Measurements from ENCODE around the gene DEDD2. TPM values are rescaled to one million over a fixed set of nuclear protein-coding genes. Genes with fewer than 3 reads are reported as not detected.

DEDD2 gene
- total RNA-seq, 1 donor from 2014 or later = 15.0 TPM

DNA sequence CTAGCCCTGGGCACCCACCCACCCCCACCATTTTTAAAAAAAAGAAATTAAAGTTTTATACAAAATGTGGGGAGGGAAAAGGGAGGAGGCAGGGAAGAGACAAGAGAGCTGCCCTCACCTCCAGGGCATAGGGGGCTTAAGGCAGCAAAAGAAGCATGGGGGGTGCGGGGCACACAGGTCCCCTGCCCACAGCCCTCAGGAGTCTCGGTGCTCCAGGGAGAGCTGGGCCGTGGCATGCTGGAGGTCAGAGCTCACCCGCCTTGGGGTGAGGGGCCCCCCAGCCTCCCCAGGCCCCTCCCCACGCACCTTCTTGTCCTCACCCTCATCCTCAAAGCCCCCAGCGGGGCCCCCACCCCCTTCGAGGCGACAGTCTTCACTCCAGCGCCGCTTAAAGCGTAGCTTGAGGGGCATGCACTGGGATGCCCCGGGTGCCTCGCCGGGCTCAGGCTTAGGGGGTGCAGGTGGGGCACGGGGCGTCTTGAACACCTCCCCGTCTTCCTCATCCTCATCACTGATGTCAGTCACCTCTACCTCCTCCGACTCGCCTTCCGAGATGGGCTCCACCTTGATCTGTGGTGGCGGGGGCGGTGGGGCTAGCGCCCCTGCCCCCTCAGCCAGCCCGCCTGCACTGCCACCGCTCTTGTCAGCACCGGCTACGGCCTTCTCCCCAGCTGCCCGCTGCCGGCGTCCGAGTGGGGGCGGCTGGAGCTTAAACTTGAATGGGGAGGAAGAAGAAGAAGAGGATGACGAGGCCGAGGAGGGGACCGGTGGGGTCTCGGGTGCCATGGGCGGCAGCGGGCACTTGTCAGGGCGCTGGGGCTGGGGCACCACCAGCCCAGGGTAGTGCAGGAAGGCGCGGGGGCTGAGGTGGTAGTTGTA lies 31.0 kb upstream of the DEDD2 start:
- DNase-seq (ENCODE audit: low read depth in 2 of 2) = no peak

DNA sequence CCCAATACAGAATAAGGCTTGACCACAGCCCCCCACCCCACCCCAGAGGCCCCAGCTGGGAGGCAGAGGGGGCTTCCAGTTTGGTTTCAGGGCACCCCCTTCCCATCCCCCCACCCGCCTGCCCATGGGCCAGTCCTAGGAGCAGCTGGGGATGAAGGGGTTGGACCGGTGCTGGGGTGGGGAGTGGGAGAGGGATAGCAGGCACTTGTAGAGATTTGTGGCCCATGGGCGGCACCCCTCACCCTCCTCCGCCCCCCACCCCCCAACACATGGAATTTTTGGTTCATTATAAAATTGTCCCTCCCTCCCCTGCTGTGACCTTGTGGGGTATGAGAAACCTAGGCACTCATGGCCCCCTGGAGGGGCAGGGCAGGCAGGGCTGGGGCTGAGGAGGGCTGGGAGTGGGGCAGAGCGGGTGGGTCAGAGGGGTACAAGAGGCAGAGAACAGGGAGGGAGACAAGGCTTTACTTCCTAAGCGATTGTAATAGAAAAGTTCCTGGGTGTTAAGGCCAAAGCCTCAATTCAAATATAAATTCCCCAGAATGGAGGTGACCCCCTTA lies 30.2 kb upstream of the DEDD2 start:
- no peak for DNase-seq (ENCODE audit: low read depth in 2 of 2)

DNA sequence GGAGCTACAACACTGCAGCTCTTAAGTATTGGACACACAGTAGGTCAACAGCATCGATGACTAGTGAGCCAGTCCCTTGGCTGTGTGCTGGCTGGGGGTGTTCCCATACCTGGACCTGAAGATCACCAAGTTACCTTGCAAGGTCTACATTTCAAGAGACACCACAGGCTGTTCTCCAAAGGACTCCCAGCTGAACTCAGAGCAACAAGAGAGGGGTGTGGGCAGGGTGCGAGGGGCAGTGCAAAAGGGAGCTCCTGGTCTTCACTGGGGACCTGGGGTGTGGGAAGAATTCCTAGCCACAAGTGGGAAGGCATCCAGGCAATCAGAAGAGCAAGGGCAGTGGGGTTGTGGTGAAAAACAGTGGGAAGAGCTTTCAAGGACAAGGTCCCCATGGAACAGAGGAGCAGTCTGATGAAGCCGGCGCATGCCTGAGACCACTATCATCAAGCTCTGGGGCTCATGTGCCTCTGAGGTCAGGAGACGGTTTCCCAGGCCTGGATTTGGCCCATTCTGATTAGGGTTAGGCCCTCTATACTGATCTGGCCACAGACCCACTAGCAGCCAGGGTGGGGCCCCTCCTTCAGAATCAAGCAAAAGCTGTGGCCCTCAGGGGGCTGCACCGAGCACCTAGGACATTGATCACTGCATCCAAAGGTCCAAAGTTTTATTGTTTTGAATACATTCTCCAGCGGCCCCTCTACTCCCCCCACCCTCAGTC lies 29.6 kb upstream of the DEDD2 start:
- no peak for DNase-seq (ENCODE audit: low read depth in 2 of 2)

DNA sequence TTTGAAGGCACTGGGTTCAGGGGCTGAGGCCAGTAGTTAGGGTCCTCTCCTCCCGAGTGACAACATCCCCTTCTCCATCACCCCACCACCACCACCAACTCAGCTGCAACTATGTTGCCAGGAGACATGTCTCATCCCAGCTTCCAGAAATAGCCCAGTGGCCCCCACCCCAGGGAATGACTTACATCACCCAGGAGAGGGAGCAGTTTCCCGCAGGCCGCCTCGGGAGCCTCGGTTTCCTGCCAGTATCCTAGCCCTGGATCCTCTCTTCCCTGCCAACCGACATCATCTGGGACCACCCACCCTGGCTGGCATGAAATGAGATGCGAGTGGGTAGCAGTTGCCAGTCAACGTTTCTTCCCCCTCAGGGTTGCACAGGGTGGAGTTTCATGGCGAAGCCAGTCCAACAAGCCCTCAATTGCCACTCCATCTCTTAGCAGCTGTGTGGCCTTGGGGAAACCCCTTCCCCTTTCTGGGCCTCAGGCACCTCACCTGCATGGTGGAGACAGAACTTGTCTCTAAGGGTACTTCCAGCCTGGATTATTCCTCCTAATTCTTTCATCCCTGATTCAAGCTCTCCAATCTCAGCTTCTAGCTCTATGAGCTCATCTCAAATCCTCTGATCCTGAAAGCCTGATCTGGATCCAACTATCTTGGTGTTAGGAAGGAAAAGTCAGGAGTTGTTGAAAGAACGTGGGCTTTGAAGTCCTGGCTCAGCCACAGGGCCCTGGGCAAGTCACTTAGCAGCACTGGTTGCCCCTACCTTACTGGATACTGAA lies 28.9 kb upstream of the DEDD2 start:
- peak in 1 of 2 donors; percentile 87 for DNase-seq (ENCODE audit: low read depth in 2 of 2)

DNA sequence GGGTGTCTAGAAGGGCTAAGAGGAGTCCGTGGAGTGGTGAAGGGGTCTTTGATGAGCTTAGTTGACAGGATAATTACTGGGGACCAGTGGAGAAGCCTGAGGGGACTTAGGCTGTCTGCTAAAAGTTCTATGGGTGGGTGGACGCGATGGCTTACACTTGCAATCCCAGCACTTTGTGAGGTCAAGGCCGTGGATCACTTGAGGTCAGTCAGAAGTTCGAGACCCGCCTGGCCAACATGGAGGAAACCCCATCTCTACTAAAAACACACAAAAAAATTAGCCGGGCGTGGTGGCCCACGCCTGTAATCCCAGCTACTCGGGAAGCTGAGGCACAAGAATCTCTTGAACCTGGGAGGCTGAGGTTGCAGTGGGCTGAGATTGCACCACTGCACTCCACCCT lies 27.8 kb upstream of the DEDD2 start:
- no peak for DNase-seq (ENCODE audit: low read depth in 2 of 2)

DNA sequence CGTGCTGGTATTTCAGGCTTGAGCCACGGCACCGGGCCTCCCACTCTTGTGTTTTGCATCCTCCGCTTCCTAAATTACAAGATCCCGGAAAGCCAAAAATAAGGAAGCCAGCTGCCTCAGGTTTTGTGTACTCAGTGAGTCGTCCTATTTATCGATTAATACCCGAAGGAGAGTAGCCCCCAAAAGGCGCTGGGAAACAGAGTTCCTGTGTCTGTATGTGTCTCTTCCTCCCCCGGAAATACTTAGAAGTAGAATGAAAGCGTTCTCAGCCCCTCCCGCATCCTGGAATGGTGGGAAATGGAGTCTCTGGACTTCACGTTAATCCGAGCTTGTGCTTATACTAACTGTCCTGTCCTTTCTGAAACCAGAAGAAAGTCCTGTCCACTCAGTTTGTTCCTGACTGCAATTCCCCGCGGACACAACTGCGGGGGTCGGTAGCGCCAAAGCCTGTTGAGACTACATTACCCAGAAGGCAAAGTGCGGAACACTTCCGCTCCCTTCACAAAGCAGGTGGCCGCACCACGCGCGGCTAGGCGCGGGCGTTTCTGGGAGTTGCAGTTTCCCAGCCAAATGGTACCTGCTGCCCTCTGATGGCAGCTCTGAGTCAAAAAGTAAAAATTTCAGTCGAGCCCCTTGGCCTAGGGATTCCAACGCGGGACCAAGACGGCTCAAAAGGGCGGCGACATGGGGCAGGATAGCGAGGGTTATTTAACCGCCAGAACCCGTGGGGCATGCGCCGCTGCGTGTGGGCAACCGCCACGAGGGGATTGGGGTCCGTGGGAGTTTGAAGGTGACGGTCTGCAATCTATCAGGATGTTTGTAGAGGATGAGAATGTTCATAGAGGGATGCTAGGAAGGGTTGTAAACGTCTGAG lies 27.1 kb upstream of the DEDD2 start:
- DNase-seq (ENCODE audit: low read depth in 2 of 2) = peak; percentile 87 to 94

DNA sequence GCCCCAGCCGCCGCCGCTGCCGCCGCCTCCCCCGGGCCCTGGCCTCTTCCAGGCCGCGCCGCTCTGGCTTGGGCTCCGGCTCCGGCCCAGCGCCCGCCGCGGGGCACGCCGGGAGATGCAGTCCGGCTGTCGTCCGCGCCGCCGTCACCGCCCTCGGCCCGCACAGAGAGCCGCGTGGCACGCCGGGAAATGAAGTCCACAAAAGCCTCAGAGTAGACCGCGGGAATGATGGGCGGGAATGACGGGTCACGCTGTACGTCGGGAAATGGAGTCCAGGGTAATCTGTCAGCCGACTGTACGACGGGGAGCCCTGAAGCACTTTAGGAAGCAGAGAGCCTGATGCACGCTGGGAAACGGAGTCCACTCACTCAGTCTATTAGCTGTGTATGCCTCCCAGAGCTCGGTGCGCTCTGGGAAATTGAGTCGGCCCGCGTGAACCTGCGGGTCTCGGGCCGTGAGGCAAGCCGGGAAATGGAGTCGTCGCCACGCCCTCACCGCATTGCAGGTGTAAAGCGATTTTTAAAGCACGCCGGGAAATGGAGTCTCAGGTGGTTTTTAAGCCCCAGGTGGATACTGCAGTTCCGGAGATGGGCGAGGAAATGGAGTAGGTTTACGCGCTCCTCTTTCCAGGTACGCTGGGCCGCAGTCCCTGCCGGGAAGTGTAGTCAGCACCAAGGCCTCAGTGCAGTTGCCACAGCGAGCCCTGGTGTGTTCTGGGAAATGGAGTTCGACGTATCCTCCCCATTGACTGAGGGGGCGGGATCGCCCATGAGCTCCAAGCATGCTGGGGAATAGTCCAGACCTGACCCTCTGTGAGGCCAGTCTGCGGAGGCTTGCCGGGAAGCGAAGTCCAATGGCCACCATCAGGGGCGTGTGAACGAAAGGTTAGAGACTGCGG lies 25.3 kb upstream of the DEDD2 start, which contains the start of gene GSK3A:
Gene GSK3A, minus strand, starts transcription at position 91 of the 898 bp plus-strand sequence. CDS start 137 bp downstream, outside the sequence.
- peak; percentile 99 for DNase-seq (ENCODE audit: low read depth in 2 of 2)

DNA sequence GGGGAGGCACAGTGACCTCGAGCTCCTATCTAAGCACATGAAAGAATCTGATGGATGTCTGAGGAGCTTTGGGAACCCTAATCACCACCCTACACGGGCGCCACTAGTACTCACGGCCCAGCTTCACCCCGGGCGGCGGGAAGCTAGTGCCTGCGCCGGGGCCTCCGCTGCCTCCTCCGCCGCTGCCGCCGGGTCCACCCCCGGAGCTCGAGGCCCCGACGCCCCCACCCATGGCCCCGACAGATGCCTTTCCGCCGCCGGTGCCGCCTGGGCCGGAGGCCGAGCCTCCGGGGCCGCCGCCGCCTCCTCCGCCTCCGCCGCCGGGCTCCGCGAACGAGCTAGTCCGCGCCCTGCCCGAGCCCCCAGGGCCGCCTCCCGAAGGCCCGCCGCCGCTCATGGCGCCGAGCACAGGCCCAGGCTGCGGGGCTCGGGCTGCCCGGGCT lies 24.6 kb upstream of the DEDD2 start:
- DNase-seq (ENCODE audit: low read depth in 2 of 2) = no peak

DNA sequence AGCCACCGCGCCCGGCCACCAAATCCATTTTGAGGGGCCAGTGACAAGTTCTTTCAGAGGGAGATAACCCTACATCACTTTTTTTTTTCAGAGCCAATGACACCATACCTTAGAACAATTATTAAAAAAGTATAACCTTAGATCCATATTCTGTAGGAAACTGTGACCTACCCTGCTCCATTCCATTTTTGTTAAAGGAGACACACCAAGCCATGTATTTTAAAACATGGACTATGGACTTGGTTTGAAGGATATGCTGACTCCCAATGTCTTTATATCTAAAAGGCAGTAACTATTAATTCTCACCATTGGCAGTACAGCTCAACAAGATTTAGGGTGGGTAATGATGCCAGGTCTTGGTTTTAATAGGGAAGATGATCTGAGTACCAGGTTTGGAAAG lies 23.8 kb upstream of the DEDD2 start:
- DNase-seq (ENCODE audit: low read depth in 2 of 2) = no peak

DNA sequence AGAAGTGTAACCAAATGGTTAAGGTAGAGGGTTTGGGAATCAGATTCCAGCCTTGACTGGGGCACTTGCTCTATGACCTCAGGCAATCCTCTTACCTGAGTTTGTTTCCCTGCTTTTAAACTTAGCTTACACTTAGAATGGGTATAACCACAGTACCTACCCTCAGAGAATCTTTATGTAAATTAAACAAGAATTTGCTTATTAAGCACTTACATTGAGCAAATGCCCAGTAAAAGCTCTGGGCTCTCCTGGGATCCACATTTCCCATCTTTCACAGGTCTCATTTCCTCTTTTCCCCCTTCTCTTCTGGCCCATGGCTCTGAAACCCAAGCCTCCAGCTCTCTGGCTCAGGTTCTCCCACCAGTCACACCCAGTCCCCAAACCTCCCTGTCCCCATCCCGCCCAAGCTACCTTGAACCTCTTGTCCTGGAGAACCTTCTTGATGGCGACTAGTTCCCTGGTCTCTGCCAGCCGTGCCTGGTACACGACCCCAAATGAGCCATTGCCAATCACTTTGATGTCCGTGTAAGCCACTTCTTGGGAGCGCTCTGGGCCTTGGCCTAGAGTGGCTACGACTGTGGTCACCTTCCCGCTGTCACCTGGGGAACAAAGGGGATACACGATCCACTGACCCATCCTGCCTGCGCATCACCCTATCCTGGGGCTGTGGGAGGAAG lies 22.2 kb upstream of the DEDD2 start:
- no peak for DNase-seq (ENCODE audit: low read depth in 2 of 2)

DNA sequence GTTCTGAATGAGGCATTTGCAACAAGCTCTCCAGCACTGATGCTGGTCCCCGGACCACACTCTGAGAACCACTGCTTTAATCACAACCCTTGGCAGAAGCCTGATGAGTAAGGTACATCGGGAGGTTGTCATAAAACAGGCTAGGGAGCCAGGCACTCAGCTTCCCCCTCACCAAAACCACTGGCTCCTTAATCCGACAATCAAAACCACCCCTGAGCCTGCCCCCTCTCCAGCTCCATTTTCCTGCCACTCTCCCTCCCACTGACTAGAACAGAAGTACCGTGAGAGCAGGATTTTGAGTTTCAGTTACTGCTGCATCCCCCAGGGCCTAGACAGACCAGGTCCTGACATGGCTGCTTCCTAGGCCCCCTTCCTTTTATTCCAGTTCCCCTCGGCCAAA lies 17.7 kb upstream of the DEDD2 start:
- DNase-seq (ENCODE audit: low read depth in 2 of 2) = no peak

DNA sequence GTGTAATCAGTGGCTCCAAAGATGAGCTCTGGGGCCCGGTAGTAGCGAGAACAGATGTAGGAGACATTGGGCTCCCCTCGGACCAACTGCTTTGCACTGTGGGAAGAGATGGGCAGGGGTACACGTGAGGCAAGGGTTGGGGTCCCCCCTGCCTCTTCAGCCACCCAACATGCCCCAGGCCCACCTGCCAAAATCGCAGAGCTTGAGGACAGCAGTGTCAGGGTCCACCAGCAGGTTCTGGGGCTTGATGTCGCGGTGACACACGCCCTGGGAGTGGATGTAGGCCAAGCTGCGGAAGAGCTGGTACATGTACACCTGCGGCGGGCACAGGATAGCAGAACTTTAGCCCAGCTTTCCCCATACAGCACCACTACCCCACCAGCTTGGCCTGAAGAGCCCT lies 16.9 kb upstream of the DEDD2 start:
- no peak for DNase-seq (ENCODE audit: low read depth in 2 of 2)

DNA sequence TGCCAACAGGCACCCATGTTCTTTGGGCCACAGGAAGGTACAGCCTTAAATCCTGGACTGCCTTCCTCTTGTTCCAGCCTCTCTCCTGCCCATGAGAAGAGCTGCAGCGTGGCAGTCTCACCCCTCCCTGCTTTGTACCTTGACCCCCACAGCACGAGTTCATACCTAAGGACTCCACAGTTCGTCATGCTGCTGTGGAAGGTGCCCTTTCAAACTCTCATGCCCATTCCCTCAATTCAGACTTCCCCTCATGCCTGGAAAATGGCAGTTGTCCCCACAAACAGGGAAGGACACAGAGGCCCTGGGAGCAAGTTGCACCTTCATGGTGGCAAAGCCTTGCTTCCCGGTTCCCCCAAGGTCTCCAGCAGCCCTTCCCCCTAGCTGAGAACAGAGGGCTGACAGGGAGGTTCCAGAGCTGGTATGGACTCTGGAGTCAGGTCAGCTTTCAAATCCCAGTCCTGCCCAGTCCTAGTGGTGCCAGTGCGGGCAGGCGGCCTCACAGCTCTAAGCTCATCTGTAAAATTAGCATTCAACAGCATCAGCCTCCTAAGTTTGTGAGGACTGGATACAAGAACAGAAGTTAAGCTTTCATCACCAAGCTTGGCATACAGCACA lies 16.3 kb upstream of the DEDD2 start:
- no peak for DNase-seq (ENCODE audit: low read depth in 2 of 2)

DNA sequence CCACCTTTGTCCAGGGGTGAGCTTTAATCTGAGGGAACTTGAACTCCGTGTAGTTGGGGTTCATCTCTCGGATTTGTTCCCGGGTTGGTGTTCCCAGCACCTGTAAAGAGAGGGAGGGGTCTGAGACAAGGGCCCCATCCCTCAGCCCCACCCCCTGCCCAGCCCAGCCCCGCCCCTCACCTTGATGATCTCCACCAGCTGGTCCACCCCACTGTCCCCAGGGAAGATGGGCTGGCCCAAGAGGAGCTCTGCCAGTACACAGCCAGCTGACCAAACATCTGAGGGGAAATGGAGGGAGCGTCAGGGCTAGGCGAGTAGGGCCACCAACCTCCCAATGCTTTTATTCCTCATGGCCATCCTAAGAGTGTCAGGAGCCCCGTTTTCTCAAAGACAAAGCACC lies 15.6 kb upstream of the DEDD2 start:
- DNase-seq (ENCODE audit: low read depth in 2 of 2) = no peak

DNA sequence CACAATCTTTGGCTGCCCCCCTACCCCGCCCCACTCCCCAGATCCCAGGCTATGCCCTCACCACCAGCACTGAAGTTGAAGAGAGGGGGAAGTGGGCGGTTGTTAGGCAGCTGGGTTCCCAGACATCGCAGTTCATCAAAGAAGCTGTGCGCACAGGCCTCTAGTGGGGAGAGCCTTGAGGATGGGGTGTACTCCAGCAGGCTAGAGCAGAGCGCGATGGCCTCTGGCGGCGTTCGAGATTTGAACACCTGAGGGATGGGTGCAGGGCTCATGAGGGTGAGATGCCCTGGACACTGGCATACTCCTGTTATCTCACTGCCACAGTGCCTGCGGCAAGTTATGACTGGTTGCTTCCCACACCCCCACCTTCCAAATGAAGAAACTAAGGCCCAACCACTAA lies 15.0 kb upstream of the DEDD2 start:
- no peak for DNase-seq (ENCODE audit: low read depth in 2 of 2)

DNA sequence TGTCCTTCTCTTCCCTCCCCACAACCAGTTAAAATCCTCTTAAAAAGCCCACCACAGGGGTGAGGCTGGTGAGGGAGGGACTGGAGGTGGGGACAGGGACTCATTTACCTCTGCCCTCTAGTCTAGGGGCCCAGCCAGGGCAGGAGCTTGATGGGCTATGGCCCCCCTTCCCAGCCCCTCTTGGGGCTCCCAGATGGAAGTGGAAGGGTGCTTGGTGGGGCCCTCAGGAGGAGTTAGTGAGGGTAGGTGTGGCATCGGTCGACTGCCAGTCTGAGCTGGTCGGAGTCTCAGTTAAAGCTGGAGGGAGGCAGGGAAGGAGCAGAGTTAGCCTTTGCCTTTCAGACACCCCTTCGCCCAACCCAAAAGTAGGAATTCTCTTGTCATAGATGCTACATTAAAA lies 13.1 kb upstream of the DEDD2 start:
- no peak for DNase-seq (ENCODE audit: low read depth in 2 of 2)

DNA sequence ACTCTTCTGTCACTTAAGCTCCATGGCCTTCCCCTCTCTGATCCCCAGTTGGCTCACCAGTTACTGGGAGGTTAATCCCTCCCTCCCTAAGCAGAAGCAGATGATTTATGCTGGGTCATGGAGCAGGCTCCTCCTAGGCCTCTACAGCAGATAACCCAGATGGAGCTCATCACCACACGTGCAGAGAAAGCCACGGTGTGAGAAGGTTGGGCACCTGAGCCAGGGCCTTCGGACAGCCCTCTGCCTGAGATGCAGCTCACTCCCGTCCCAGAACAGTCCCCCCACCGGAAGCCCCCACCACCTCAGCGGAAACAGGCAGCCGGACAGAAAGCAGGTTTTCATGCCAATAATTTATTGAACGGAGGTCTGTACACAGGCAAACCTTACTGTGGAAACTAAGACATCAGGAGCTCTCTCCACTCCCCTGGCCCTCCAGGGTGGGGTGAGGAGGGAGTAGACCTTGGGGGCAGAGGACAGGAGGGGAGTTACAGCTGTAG lies 12.4 kb upstream of the DEDD2 start:
- peak in 1 of 2 donors; percentile 19 for DNase-seq (ENCODE audit: low read depth in 2 of 2)

DNA sequence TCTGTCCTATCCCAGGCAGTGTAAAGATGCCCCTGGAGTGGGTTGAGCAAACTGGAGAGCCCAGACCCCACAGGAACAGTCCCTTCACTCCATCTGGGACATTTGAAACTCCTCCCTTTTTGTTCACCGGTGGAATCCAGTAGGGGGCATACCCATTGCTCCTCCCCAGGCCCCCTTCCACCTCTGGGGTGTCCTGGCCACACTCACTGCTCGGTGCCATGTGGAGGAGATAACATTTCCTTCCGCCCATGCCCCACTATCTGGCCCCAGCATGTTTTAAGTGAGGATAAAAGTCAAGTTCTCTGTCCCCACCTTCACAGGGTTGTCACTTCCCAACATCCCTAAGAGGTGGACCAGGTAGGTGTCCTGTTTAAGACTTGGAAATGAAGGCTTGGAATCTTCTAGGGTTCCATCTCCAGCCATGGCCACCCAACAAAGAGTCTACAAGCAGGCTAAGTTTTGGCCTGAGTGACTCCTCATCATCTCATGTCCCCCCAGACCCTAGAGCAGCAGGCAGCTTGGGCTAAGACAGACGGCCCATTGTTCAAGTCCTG lies 11.9 kb upstream of the DEDD2 start:
- no peak for DNase-seq (ENCODE audit: low read depth in 2 of 2)

Measured in dermis microvascular lymphatic vessel endothelial cell (primary cell).